GM21423 (cell line): ENCODE results near the gene CADM2.
"Not testable (repeated sequence)": the region's sequence is repeated elsewhere in the genome, so short reads cannot be mapped to it uniquely, and the experiment has no call there.

ENCODE experiments used
- ATAC-seq: cut with Tn5 transposase; IDR thresholded peaks from one replicate; pipeline ENCODE4 v1.9.1; 2021; ENCODE audit warnings: mild to moderate bottlenecking, moderate library complexity; ENCODE audit not compliant: unreplicated experiment

The CADM2 gene

GRCh38 chr3:85877631-85878030 is 918.8 kb downstream of the CADM2 start:
- ATAC-seq: no peak

- no peak for ATAC-seq
Observed at GRCh38 chr3:85881833-85882393, 923.1 kb downstream of the CADM2 start.

GRCh38 chr3:85890043-85890555 is 931.3 kb downstream of the CADM2 start:
- no peak for ATAC-seq

- ATAC-seq: no peak
Observed at GRCh38 chr3:85903434-85903833, 944.6 kb downstream of the CADM2 start.

- ATAC-seq: no peak
Observed at GRCh38 chr3:85912980-85913379, 954.2 kb downstream of the CADM2 start.

- ATAC-seq: no peak
Observed at GRCh38 chr3:85922374-85922773, 963.6 kb downstream of the CADM2 start.

- ATAC-seq: no peak
Observed at GRCh38 chr3:85930718-85931117, 971.9 kb downstream of the CADM2 start.

GRCh38 chr3:85933326-85933725 is 974.5 kb downstream of the CADM2 start:
- no peak for ATAC-seq

GRCh38 chr3:85935171-85935570 is 976.4 kb downstream of the CADM2 start:
- ATAC-seq: no peak

- no peak for ATAC-seq
Observed at GRCh38 chr3:85939074-85939482, 980.3 kb downstream of the CADM2 start.

- ATAC-seq: no peak
Observed at GRCh38 chr3:85950435-85950834, 991.6 kb downstream of the CADM2 start.

- no peak for ATAC-seq
Observed at GRCh38 chr3:85960793-85961192, 1002.0 kb downstream of the CADM2 start.

GRCh38 chr3:85977615-85978338 is 1019.0 kb downstream of the CADM2 start:
- ATAC-seq: no peak

GRCh38 chr3:85979034-85979433 is 1020.2 kb downstream of the CADM2 start:
- no peak for ATAC-seq

GRCh38 chr3:85989581-85989980 is 1030.8 kb downstream of the CADM2 start:
- ATAC-seq: not testable (repeated sequence)

GRCh38 chr3:86029590-86029989 is 1070.8 kb downstream of the CADM2 start:
- ATAC-seq: no peak

- no peak for ATAC-seq
Observed at GRCh38 chr3:86037916-86038315, 1079.1 kb downstream of the CADM2 start.

- ATAC-seq: no peak
Observed at GRCh38 chr3:86046436-86047136, 1087.8 kb downstream of the CADM2 start.

GRCh38 chr3:86047161-86047560 is 1088.4 kb downstream of the CADM2 start:
- ATAC-seq: no peak

- ATAC-seq: no peak
Observed at GRCh38 chr3:86051058-86051457, 1092.3 kb downstream of the CADM2 start.

- ATAC-seq: no peak
Observed at GRCh38 chr3:86056032-86056431, 1097.2 kb downstream of the CADM2 start.

GRCh38 chr3:86056962-86057361 is 1098.2 kb downstream of the CADM2 start:
- ATAC-seq: no peak
